Body of pancreas (tissue), 4 donors: ENCODE measurements around the gene PRODH2.

Source experiments
- POLR2A ChIP-seq, 3 donors: fragments of 450-650 bp; IDR thresholded peaks; one replicate each; pipeline ENCODE4 v1.6.1; 2016; ENCODE audit warnings: antibody characterized with exemption in 3 of 3, mild to moderate bottlenecking in 2 of 3
- TF ChIP-seq, protein P1 (sequence below), 7 experiments: fragments of 450-650 bp in 4 of 7; fragments of 200-600 bp in 3 of 7; sonication (generic) in 3 of 7; IDR thresholded peaks; one replicate each; pipeline ENCODE4 v1.5.1; 2016 to 2019; ENCODE audit warnings: antibody characterized with exemption in 7 of 7

DNA sequence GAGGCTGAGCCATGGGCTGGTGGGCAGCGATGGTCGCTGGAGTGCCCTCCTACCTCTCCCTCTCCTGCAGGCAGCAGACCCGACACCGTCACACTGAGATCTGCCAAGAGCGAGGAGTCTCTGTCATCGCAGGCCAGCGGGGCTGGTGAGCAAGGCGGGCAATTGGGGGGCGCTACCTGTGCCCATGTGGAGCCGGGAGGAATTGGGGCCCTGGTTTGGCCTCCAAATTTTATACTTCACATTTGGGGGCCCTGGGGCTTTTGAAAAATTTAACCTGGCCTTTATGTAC, 27.4 kb downstream of the PRODH2 start:
- TF ChIP-seq, protein P1, sequence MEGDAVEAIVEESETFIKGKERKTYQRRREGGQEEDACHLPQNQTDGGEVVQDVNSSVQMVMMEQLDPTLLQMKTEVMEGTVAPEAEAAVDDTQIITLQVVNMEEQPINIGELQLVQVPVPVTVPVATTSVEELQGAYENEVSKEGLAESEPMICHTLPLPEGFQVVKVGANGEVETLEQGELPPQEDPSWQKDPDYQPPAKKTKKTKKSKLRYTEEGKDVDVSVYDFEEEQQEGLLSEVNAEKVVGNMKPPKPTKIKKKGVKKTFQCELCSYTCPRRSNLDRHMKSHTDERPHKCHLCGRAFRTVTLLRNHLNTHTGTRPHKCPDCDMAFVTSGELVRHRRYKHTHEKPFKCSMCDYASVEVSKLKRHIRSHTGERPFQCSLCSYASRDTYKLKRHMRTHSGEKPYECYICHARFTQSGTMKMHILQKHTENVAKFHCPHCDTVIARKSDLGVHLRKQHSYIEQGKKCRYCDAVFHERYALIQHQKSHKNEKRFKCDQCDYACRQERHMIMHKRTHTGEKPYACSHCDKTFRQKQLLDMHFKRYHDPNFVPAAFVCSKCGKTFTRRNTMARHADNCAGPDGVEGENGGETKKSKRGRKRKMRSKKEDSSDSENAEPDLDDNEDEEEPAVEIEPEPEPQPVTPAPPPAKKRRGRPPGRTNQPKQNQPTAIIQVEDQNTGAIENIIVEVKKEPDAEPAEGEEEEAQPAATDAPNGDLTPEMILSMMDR (IDR thresholded peaks at IDR 0.05) = no peak
- TF ChIP-seq POLR2A (IDR thresholded peaks at IDR 0.05) = no peak
